Measurements from ENCODE around the gene CEP112. TPM values are rescaled to one million over a fixed set of nuclear protein-coding genes. Genes with fewer than 3 reads are reported as not detected.
A peak's percentile ranks its signal among the peaks of the same experiment; 100 is the strongest.

CEP112 gene
- total and polyA plus RNA-seq, 2 of the 8 experiments (the other 6 are each of a cell fraction or from before 2014, with no cell fraction given): 0.62 to 3.1 TPM

- no peak overlapping the region for H2BK20ac ChIP-seq (ENCODE audit: low read length)
- H4K20me1 ChIP-seq (replicated peaks in 1 of 2; ENCODE audit: control insufficient read depth in 1 of 2, insufficient read depth in 2 of 2, low read length in 2 of 2): no peaks in the 10 kb centered on the region
- POLR2A ChIA-PET (ENCODE audit: partially characterized antibody): no interaction called here
- no peak overlapping the region for H2BK12ac ChIP-seq (ENCODE audit: low read depth, low read length)
- no peaks in the 10 kb centered on the region for H3K79me2 ChIP-seq (ENCODE audit: control insufficient read depth in 1 of 2, insufficient read depth in 2 of 2, low read length in 2 of 2)
- DNase-seq (ENCODE audit: low read depth in 1 of 2, low spot score in 2 of 2) (peak in 1 of 2 experiments; percentile 21), FAIRE-seq (no peak)
- no peak overlapping the region for H2BK5ac ChIP-seq (ENCODE audit: low read depth, low read length)
- no peak overlapping the region for H3K18ac ChIP-seq (ENCODE audit: extremely low read depth, low read length)
- no peak overlapping the region for H2BK120ac ChIP-seq (replicated peaks; ENCODE audit: low read depth, low read length)
- no peak overlapping the region for H3K4me3 ChIP-seq (ENCODE audit: extremely low read depth in 1 of 4, insufficient read depth in 2 of 4, low read depth in 3 of 4, low read length in 4 of 4)
- no peak overlapping the region for H3K27ac ChIP-seq (ENCODE audit: low read depth, low read length)
- no peak overlapping the region for H3K14ac ChIP-seq (ENCODE audit: insufficient read length)
- no peaks in the 10 kb centered on the region for H3K4me1 ChIP-seq (replicated peaks in 1 of 4; ENCODE audit: control insufficient read depth in 3 of 4, insufficient read depth in 4 of 4, low read length in 3 of 4)
- H3K27me3 ChIP-seq (replicated peaks in 1 of 4; ENCODE audit: control insufficient read depth in 3 of 4, extremely low read depth in 1 of 4, insufficient read depth in 3 of 4, low read length in 3 of 4): no peaks in the 10 kb centered on the region
- WGBS, 2 experiments (ENCODE audit: extremely low coverage in 1 of 2, insufficient coverage in 1 of 2, insufficient read length in 1 of 2, insufficient replicate concordance in 2 of 2, low coverage in 1 of 2, low lambda C conversion rate in 2 of 2, missing lambda C conversion rate in 1 of 2): 82% methylated on average over 2 of the region's 2 CpGs; no CpG with 5 or more reads in 1 of the 2 experiments
- H2BK15ac ChIP-seq (ENCODE audit: low read length): no peak overlapping the region
- H4K8ac ChIP-seq (ENCODE audit: extremely low read depth, insufficient read depth, low read length): no peak overlapping the region
- no peak overlapping the region for H4K5ac ChIP-seq (ENCODE audit: insufficient read length, low read depth, low read length)
- H2AK5ac ChIP-seq (ENCODE audit: low read depth, low read length): no peak overlapping the region
- no peaks in the 10 kb centered on the region for H3K79me1 ChIP-seq (ENCODE audit: low read depth, low read length)
- H4K91ac ChIP-seq (replicated peaks; ENCODE audit: insufficient read length, low read length): no peak overlapping the region
- H3K9ac ChIP-seq (replicated peaks in 1 of 4; ENCODE audit: extremely low read depth in 1 of 4, low read depth in 3 of 4, low read length in 3 of 4): no peak overlapping the region
- H3K4me2 ChIP-seq (ENCODE audit: insufficient read depth in 1 of 2, low read depth in 2 of 2, low read length in 2 of 2): no peak overlapping the region
- no peak overlapping the region for H3K56ac ChIP-seq (replicated peaks; ENCODE audit: insufficient read length, low read depth, low read length)
- no peak overlapping the region for H2AFZ ChIP-seq (ENCODE audit: low read length)
- CTCF ChIA-PET (ENCODE audit: partially characterized antibody): interaction anchor here (0.6 kb wide), 1 partner anchor 1392 kb away, joined by 5 read pairs; no protein-coding TSS in a partner anchor
- H3K23ac ChIP-seq (ENCODE audit: insufficient read length): no peak overlapping the region
- no peaks in the 10 kb centered on the region for H3K9me3 ChIP-seq (ENCODE audit: insufficient read depth in 2 of 2, low read depth in 1 of 2, low read length in 1 of 2)
- no peaks in the 10 kb centered on the region for H3K23me2 ChIP-seq (ENCODE audit: low read depth, low read length)
- no peak overlapping the region for H3K4ac ChIP-seq (replicated peaks; ENCODE audit: insufficient read length, low read depth, low read length)
- no peaks in the 10 kb centered on the region for H3K36me3 ChIP-seq (ENCODE audit: control insufficient read depth in 2 of 4, insufficient read depth in 4 of 4, low read length in 3 of 4)
- TF ChIP-seq SAP30 (IDR thresholded peaks at IDR 0.05; ENCODE audit: insufficient read depth, insufficient replicate concordance, low read length): no peak
Observed at GRCh38 chr17:65855245-65855644, 336.7 kb downstream of the CEP112 start.

Measured in H1 (cell line).